ENCODE results near the gene AGPAT1.

The AGPAT1 gene

GRCh38 chr6:32131439-32131948, 44.4 kb downstream of the AGPAT1 start:
- H3K4me1 ChIP-seq (ENCODE audit: control insufficient read depth in 1 of 2, insufficient read depth in 2 of 2, low read length in 2 of 2), result peaks cover 20 to 25% of the 10 kb centered on the region in 2 donors

GRCh38 chr6:32129297-32130088, 46.4 kb downstream of the AGPAT1 start:
- Histone ChIP-seq H3K36me3 (ENCODE audit: control insufficient read depth in 1 of 2, insufficient read depth in 2 of 2, low read length in 2 of 2) (peaks cover 6 to 10% of the 10 kb centered on the region in 2 donors), H3K4me1 (ENCODE audit: control insufficient read depth in 1 of 2, insufficient read depth in 2 of 2, low read length in 2 of 2) (peaks cover 20 to 25% of the 10 kb centered on the region in 2 donors), H3K9me3 (ENCODE audit: control insufficient read depth in 1 of 2, low read length in 2 of 2) (no peaks in the 10 kb centered on the region), H3K27ac (ENCODE audit: low read depth, low read length) (peak overlapping the region; percentile 87), H3K27me3 (ENCODE audit: control insufficient read depth in 1 of 2, insufficient read depth in 2 of 2, low read length in 2 of 2) (no peaks in the 10 kb centered on the region), H3K4me3 (ENCODE audit: low read depth in 1 of 2, low read length in 2 of 2) (peak overlapping the region; percentile 79 to 81), H3K9ac (ENCODE audit: low read depth in 1 of 2, low read length in 2 of 2) (peak overlapping the region; percentile 40 to 52)

More at GRCh38 chr6:32131439-32131948, 44.4 kb downstream of the AGPAT1 start:
- Histone ChIP-seq H3K9ac (ENCODE audit: low read depth in 1 of 2, low read length in 2 of 2) (no peak overlapping the region), H3K27ac (ENCODE audit: low read depth, low read length) (no peak overlapping the region), H3K4me3 (ENCODE audit: low read depth in 1 of 2, low read length in 2 of 2) (no peak overlapping the region), H3K9me3 (ENCODE audit: control insufficient read depth in 1 of 2, low read length in 2 of 2) (no peaks in the 10 kb centered on the region), H3K27me3 (ENCODE audit: control insufficient read depth in 1 of 2, insufficient read depth in 2 of 2, low read length in 2 of 2) (no peaks in the 10 kb centered on the region), H3K36me3 (ENCODE audit: control insufficient read depth in 1 of 2, insufficient read depth in 2 of 2, low read length in 2 of 2) (no peaks in the 10 kb centered on the region)

GRCh38 chr6:32128751-32129296, 47.1 kb downstream of the AGPAT1 start:
- Histone ChIP-seq H3K9me3 (ENCODE audit: control insufficient read depth in 1 of 2, low read length in 2 of 2) (no peaks in the 10 kb centered on the region), H3K4me3 (ENCODE audit: low read depth in 1 of 2, low read length in 2 of 2) (peak overlapping the region; percentile 79 to 81), H3K9ac (ENCODE audit: low read depth in 1 of 2, low read length in 2 of 2) (peak overlapping the region in 1 of 2 donors; percentile 52), H3K36me3 (ENCODE audit: control insufficient read depth in 1 of 2, insufficient read depth in 2 of 2, low read length in 2 of 2) (peaks cover 6 to 15% of the 10 kb centered on the region in 2 donors), H3K4me1 (ENCODE audit: control insufficient read depth in 1 of 2, insufficient read depth in 2 of 2, low read length in 2 of 2) (peaks cover 20 to 25% of the 10 kb centered on the region in 2 donors), H3K27ac (ENCODE audit: low read depth, low read length) (no peak overlapping the region), H3K27me3 (ENCODE audit: control insufficient read depth in 1 of 2, insufficient read depth in 2 of 2, low read length in 2 of 2) (no peaks in the 10 kb centered on the region)

GRCh38 chr6:32127717-32128592, 47.9 kb downstream of the AGPAT1 start, which contains the start of gene ATF6B:
ATF6B (minus strand) TSS chr6:32128246; CDS start chr6:32128207, 39 bp downstream.
- H3K9me3 ChIP-seq (ENCODE audit: control insufficient read depth in 1 of 2, low read length in 2 of 2), result no peaks in the 10 kb centered on the region
- peak within 1 kb of the TSS; percentile 79 to 88 for H3K9ac ChIP-seq (ENCODE audit: low read depth in 1 of 2, low read length in 2 of 2)
- H3K27me3 ChIP-seq (ENCODE audit: control insufficient read depth in 1 of 2, insufficient read depth in 2 of 2, low read length in 2 of 2), result no peaks in the 10 kb centered on the region
- peaks cover 20 to 25% of the 10 kb centered on the region in 2 donors for H3K4me1 ChIP-seq (ENCODE audit: control insufficient read depth in 1 of 2, insufficient read depth in 2 of 2, low read length in 2 of 2)
- H3K36me3 ChIP-seq (ENCODE audit: control insufficient read depth in 1 of 2, insufficient read depth in 2 of 2, low read length in 2 of 2), result peaks cover 6 to 22% of the 10 kb centered on the region in 2 donors
- peak within 1 kb of the TSS; percentile 76 for H3K27ac ChIP-seq (ENCODE audit: low read depth, low read length)
- peak within 1 kb of the TSS; percentile 88 to 90 for H3K4me3 ChIP-seq (ENCODE audit: low read depth in 1 of 2, low read length in 2 of 2)

DNA sequence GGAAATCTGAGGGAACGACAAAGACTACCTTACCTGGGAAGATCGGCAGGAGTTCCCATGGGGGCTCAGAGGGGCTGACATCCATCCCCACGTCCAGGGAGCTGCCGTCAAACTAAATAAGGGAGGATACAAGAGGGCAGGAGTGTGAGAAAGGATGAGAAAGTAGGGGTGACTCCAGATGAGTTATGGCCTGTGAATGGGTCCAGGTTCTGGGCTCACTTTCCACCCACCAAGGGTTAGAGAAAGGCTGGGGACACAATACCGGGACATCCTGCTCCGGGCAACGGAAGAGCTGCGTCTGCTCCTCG, 48.5 kb downstream of the AGPAT1 start:
- peaks cover 6 to 25% of the 10 kb centered on the region in 2 donors for H3K36me3 ChIP-seq (ENCODE audit: control insufficient read depth in 1 of 2, insufficient read depth in 2 of 2, low read length in 2 of 2)
- no peaks in the 10 kb centered on the region for H3K27me3 ChIP-seq (ENCODE audit: control insufficient read depth in 1 of 2, insufficient read depth in 2 of 2, low read length in 2 of 2)
- peak overlapping the region; percentile 76 for H3K27ac ChIP-seq (ENCODE audit: low read depth, low read length)
- peaks cover 20 to 25% of the 10 kb centered on the region in 2 donors for H3K4me1 ChIP-seq (ENCODE audit: control insufficient read depth in 1 of 2, insufficient read depth in 2 of 2, low read length in 2 of 2)
- H3K9ac ChIP-seq (ENCODE audit: low read depth in 1 of 2, low read length in 2 of 2), result peak overlapping the region; percentile 79 to 88
- H3K4me3 ChIP-seq (ENCODE audit: low read depth in 1 of 2, low read length in 2 of 2), result peak overlapping the region; percentile 88 to 90
- no peaks in the 10 kb centered on the region for H3K9me3 ChIP-seq (ENCODE audit: control insufficient read depth in 1 of 2, low read length in 2 of 2)

DNA sequence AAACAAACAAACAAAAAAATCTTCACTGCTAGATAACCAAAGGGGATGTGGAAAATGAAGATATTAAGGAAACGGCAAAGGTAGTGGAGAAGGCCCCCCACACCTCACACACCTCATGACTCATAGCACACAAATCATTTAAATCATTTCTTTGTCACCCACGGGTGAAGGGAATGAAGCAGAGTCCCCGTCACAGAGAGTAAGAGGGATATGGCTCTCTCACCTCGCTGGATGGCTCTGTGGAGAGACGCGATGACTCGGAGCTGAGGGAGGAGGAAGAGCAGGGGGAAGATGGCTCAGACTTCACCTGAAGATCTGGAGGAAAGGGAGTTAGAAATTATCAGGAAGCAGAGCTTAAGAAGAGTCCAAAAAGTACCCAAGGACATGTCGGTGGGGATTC, 49.0 kb downstream of the AGPAT1 start:
- Histone ChIP-seq H3K9ac (ENCODE audit: low read depth in 1 of 2, low read length in 2 of 2) (peak overlapping the region; percentile 79 to 88), H3K27ac (ENCODE audit: low read depth, low read length) (no peak overlapping the region), H3K27me3 (ENCODE audit: control insufficient read depth in 1 of 2, insufficient read depth in 2 of 2, low read length in 2 of 2) (no peaks in the 10 kb centered on the region), H3K4me1 (ENCODE audit: control insufficient read depth in 1 of 2, insufficient read depth in 2 of 2, low read length in 2 of 2) (peaks cover 20 to 25% of the 10 kb centered on the region in 2 donors), H3K4me3 (ENCODE audit: low read depth in 1 of 2, low read length in 2 of 2) (peak overlapping the region; percentile 88 to 90), H3K9me3 (ENCODE audit: control insufficient read depth in 1 of 2, low read length in 2 of 2) (no peaks in the 10 kb centered on the region), H3K36me3 (ENCODE audit: control insufficient read depth in 1 of 2, insufficient read depth in 2 of 2, low read length in 2 of 2) (peaks cover 9 to 30% of the 10 kb centered on the region in 2 donors)

DNA sequence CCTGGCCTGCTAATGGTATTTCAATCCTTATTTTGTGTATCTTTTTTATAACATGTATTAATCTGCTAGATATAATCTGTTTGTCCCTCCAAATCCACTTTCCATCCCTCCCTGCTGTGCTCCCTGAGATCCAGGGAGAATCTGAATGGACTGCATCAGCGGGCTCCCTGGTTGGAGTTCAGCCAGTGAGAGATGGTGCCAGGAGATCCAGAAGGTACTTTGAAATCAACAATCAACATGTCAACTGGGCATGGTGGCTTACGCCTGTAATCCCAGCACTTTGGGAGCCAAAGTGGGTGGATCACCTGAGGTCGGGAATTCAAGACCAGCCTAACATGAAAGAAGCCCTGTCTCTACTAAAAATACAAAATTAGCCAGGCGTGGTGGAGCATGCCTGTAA, 52.2 kb downstream of the AGPAT1 start:
- no peaks in the 10 kb centered on the region for H3K27me3 ChIP-seq (ENCODE audit: control insufficient read depth in 1 of 2, insufficient read depth in 2 of 2, low read length in 2 of 2)
- no peak overlapping the region for H3K4me3 ChIP-seq (ENCODE audit: low read depth in 1 of 2, low read length in 2 of 2)
- H3K36me3 ChIP-seq (ENCODE audit: control insufficient read depth in 1 of 2, insufficient read depth in 2 of 2, low read length in 2 of 2), result peaks cover 27 to 51% of the 10 kb centered on the region in 2 donors
- peaks cover 13 to 23% of the 10 kb centered on the region in 2 donors for H3K4me1 ChIP-seq (ENCODE audit: control insufficient read depth in 1 of 2, insufficient read depth in 2 of 2, low read length in 2 of 2)
- H3K9ac ChIP-seq (ENCODE audit: low read depth in 1 of 2, low read length in 2 of 2), result no peak overlapping the region
- H3K27ac ChIP-seq (ENCODE audit: low read depth, low read length), result no peak overlapping the region
- no peaks in the 10 kb centered on the region for H3K9me3 ChIP-seq (ENCODE audit: control insufficient read depth in 1 of 2, low read length in 2 of 2)

DNA sequence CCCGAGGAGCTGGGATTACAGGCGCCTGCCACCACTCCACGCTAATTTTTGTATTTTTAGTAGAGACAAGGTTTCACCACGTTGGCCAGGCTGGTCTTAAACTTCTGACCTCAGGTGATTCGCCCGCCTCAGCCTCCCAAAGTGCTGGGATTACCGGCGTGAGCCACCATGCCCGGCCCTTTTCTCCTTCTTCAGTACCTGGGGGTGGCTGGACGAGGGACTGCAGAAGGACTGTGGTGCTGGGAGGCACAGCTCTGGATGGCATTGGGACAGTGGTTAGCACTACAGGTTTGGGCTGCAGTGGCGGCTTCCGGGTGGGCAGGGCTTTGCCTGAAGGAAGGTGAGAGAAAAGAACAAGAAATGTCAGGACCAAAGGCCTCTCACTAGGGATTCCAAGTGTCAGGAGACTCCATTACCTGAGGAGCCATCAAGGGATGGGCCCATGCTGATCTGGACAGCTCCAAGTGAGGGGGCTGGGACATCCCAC, 55.3 kb downstream of the AGPAT1 start:
- Histone ChIP-seq H3K4me3 (ENCODE audit: low read depth in 1 of 2, low read length in 2 of 2) (no peak overlapping the region), H3K27ac (ENCODE audit: low read depth, low read length) (no peak overlapping the region), H3K36me3 (ENCODE audit: control insufficient read depth in 1 of 2, insufficient read depth in 2 of 2, low read length in 2 of 2) (peaks cover 42 to 73% of the 10 kb centered on the region in 2 donors), H3K4me1 (ENCODE audit: control insufficient read depth in 1 of 2, insufficient read depth in 2 of 2, low read length in 2 of 2) (peaks cover 0 to 13% of the 10 kb centered on the region in 2 donors), H3K9ac (ENCODE audit: low read depth in 1 of 2, low read length in 2 of 2) (no peak overlapping the region), H3K27me3 (ENCODE audit: control insufficient read depth in 1 of 2, insufficient read depth in 2 of 2, low read length in 2 of 2) (no peaks in the 10 kb centered on the region), H3K9me3 (ENCODE audit: control insufficient read depth in 1 of 2, low read length in 2 of 2) (no peaks in the 10 kb centered on the region)

GRCh38 chr6:32118782-32119628, 56.9 kb downstream of the AGPAT1 start:
- Histone ChIP-seq H3K9ac (ENCODE audit: low read depth in 1 of 2, low read length in 2 of 2) (peak overlapping the region; percentile 40 to 45), H3K27me3 (ENCODE audit: control insufficient read depth in 1 of 2, insufficient read depth in 2 of 2, low read length in 2 of 2) (no peaks in the 10 kb centered on the region), H3K9me3 (ENCODE audit: control insufficient read depth in 1 of 2, low read length in 2 of 2) (no peaks in the 10 kb centered on the region), H3K4me3 (ENCODE audit: low read depth in 1 of 2, low read length in 2 of 2) (peak overlapping the region in 1 of 2 donors; percentile 65), H3K27ac (ENCODE audit: low read depth, low read length) (peak overlapping the region; percentile 43), H3K36me3 (ENCODE audit: control insufficient read depth in 1 of 2, insufficient read depth in 2 of 2, low read length in 2 of 2) (peaks cover 45 to 71% of the 10 kb centered on the region in 2 donors), H3K4me1 (ENCODE audit: control insufficient read depth in 1 of 2, insufficient read depth in 2 of 2, low read length in 2 of 2) (peaks cover 0 to 13% of the 10 kb centered on the region in 2 donors)
